Tibial artery (tissue), 4 donors: ENCODE data around the gene MCF2L.

Experiments
- DNase-seq, 2 donors: peaks; one replicate each; pipeline ENCODE4 v3.0.0-alpha.2; 2019
- H3K27ac ChIP-seq, 2 donors: fragments of 200-600 bp; sonication (generic) in 1 of 2; 1 replicate in 1 of 2; 2 replicates in 1 of 2; pipeline ENCODE4 v1.5.1; 2018 to 2019; ENCODE audit warnings: mild to moderate bottlenecking in 1 of 2
- H3K27me3 ChIP-seq, 2 donors: fragments of 200-600 bp; sonication (generic) in 1 of 2; one replicate each; pipeline versions ENCODE4 v1.5.1 to v1.6.0; 2016 to 2019
- H3K36me3 ChIP-seq, 3 donors: fragments of 200-600 bp; sonication (generic) in 2 of 3; one replicate each; pipeline ENCODE4 v1.5.1; 2016 to 2019; ENCODE audit warnings: mild to moderate bottlenecking in 2 of 3
- H3K4me1 ChIP-seq, 4 donors: fragments of 200-600 bp; sonication (generic) in 2 of 4; 1 replicate in 3 of 4; 2 replicates in 1 of 4; pipeline ENCODE4 v1.5.1; 2016 to 2019
- H3K4me3 ChIP-seq, 2 donors: fragments of 200-600 bp; sonication (generic) in 1 of 2; 1 replicate in 1 of 2; 2 replicates in 1 of 2; pipeline ENCODE4 v1.5.1; 2018 to 2019; ENCODE audit warnings: mild to moderate bottlenecking in 2 of 2
- H3K9me3 ChIP-seq, 3 donors: fragments of 200-600 bp; sonication (generic) in 1 of 3; one replicate each; pipeline ENCODE4 v1.5.1; 2016 to 2019
- intact Hi-C: fragments of 100-400 bp; cut with DNase I; formaldehyde crosslinking; loops from one replicate; pipeline ENCODE4 v1.15.0; 2023; ENCODE audit warnings: low total_unique reads
- TF ChIP-seq, protein P1 (sequence below), 2 experiments: fragments of 200-600 bp in 1 of 2; fragments of 450-650 bp in 1 of 2; IDR thresholded peaks; one replicate each; pipeline ENCODE4 v1.5.1; 2017 to 2019; ENCODE audit warnings: antibody characterized with exemption in 2 of 2, mild to moderate bottlenecking in 1 of 2, moderate library complexity in 1 of 2

The MCF2L gene

GRCh38 chr13:112997188-112998130, 28.4 kb downstream of the MCF2L start:
- DNase-seq = no peak
- peaks cover 0 to 17% (median 10%) of the 10 kb centered on the region in 4 donors for H3K4me1 ChIP-seq

GRCh38 chr13:112998521-112999280, 29.7 kb downstream of the MCF2L start:
- Histone ChIP-seq H3K36me3 (no peaks in the 10 kb centered on the region), H3K27me3 (peaks cover 0 to 89% of the 10 kb centered on the region in 2 donors), H3K4me3 (no peak overlapping the region), H3K9me3 (no peaks in the 10 kb centered on the region), H3K27ac (no peak overlapping the region), H3K4me1 (peaks cover 0 to 20% (median 10%) of the 10 kb centered on the region in 4 donors)
- DNase-seq = no peak
- TF ChIP-seq, protein P1, sequence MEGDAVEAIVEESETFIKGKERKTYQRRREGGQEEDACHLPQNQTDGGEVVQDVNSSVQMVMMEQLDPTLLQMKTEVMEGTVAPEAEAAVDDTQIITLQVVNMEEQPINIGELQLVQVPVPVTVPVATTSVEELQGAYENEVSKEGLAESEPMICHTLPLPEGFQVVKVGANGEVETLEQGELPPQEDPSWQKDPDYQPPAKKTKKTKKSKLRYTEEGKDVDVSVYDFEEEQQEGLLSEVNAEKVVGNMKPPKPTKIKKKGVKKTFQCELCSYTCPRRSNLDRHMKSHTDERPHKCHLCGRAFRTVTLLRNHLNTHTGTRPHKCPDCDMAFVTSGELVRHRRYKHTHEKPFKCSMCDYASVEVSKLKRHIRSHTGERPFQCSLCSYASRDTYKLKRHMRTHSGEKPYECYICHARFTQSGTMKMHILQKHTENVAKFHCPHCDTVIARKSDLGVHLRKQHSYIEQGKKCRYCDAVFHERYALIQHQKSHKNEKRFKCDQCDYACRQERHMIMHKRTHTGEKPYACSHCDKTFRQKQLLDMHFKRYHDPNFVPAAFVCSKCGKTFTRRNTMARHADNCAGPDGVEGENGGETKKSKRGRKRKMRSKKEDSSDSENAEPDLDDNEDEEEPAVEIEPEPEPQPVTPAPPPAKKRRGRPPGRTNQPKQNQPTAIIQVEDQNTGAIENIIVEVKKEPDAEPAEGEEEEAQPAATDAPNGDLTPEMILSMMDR (IDR thresholded peaks at IDR 0.05) = no peak
- intact Hi-C loops = no loop called here

More at GRCh38 chr13:112997188-112998130, 28.4 kb downstream of the MCF2L start:
- intact Hi-C loops = no loop called here
- TF ChIP-seq, protein P1 (IDR thresholded peaks at IDR 0.05) = no peak
- Histone ChIP-seq H3K27ac (no peak overlapping the region), H3K36me3 (no peaks in the 10 kb centered on the region), H3K27me3 (peaks cover 0 to 88% of the 10 kb centered on the region in 2 donors), H3K4me3 (no peak overlapping the region), H3K9me3 (no peaks in the 10 kb centered on the region)

GRCh38 chr13:112999414-113000177, 30.6 kb downstream of the MCF2L start:
- Histone ChIP-seq H3K27me3 (peaks cover 0 to 88% of the 10 kb centered on the region in 2 donors), H3K9me3 (no peaks in the 10 kb centered on the region), H3K36me3 (no peaks in the 10 kb centered on the region), H3K4me3 (no peak overlapping the region), H3K27ac (no peak overlapping the region), H3K4me1 (peaks cover 0 to 20% (median 10%) of the 10 kb centered on the region in 4 donors)
- TF ChIP-seq, protein P1 (IDR thresholded peaks at IDR 0.05) = no peak
- DNase-seq = no peak
- intact Hi-C loops = no loop called here

DNA sequence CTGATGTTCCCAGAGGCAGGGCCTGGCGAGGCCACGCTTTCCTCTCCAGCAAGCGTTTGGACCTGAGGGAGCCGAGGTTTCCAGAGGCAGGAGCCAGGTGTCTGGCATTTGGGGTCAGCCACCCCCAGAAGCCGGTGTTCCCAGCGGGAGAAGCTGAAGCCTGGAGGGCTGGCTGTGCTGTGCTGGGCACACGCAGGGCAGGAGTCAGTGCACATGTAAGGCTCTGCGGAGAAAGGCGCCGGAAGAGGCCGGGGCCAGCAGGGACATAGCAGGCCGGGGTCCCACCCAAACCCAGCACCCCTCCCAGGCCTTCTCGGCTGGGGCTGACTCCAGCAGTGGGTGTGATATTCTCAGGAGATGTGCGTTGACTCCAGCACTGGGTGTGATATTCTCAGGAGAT, 31.6 kb downstream of the MCF2L start:
- Histone ChIP-seq H3K27me3 (peaks cover 0 to 78% of the 10 kb centered on the region in 2 donors), H3K27ac (no peak overlapping the region), H3K4me3 (no peak overlapping the region), H3K36me3 (no peaks in the 10 kb centered on the region), H3K9me3 (no peaks in the 10 kb centered on the region), H3K4me1 (peaks cover 0 to 20% (median 10%) of the 10 kb centered on the region in 4 donors)
- intact Hi-C loops = no loop called here
- no peak for DNase-seq
- TF ChIP-seq, protein P1 (IDR thresholded peaks at IDR 0.05) = no peak
